Chondrocyte (in vitro differentiated cells): Measurements from ENCODE around the gene DOCK8. TPM values are rescaled to one million over a fixed set of nuclear protein-coding genes. Genes with fewer than 3 reads are reported as not detected.

Experiments used
- DNase-seq: peaks from one replicate; pipeline ENCODE4 v3.0.0; 2021; ENCODE audit warnings: mixed read lengths, low spot score
- H3K27ac Mint-ChIP-seq: one replicate; pipeline ENCODE4 v1.8.0; 2021; ENCODE audit warnings: mild to moderate bottlenecking, moderate library complexity, mixed read lengths; ENCODE audit not compliant: unreplicated experiment
- H3K27me3 Mint-ChIP-seq: 2 replicates; pipeline ENCODE4 v1.8.0; 2021; ENCODE audit warnings: low read depth, mixed read lengths
- H3K36me3 Mint-ChIP-seq: 2 replicates; pipeline ENCODE4 v1.8.0; 2021; ENCODE audit warnings: low read depth, mixed read lengths
- H3K4me1 Mint-ChIP-seq: 2 replicates; pipeline ENCODE4 v1.8.0; 2021; ENCODE audit warnings: low read depth, mild to moderate bottlenecking, mixed read lengths
- H3K4me3 Mint-ChIP-seq: one replicate; pipeline ENCODE4 v1.8.0; 2021; ENCODE audit warnings: mild to moderate bottlenecking, moderate library complexity, mixed read lengths; ENCODE audit not compliant: unreplicated experiment
- H3K9me3 Mint-ChIP-seq: 2 replicates; pipeline ENCODE4 v1.8.0; 2021; ENCODE audit warnings: low read depth, mixed read lengths
- CTCF ChIP-seq: fragments of 200-600 bp; sonication (generic); IDR thresholded peaks from 2 replicates; pipeline ENCODE4 v1.5.0; 2021; ENCODE audit warnings: antibody characterized with exemption, mild to moderate bottlenecking, moderate library complexity
- total RNA-seq: library from RNA; stranded (reverse); gene quantifications from 3 replicates; pipeline ENCODE4 v1.2.1, GENCODE V29; 2021

Gene DOCK8
- total RNA-seq, 1 donor from 2014 or later: 0.17 TPM

DNA sequence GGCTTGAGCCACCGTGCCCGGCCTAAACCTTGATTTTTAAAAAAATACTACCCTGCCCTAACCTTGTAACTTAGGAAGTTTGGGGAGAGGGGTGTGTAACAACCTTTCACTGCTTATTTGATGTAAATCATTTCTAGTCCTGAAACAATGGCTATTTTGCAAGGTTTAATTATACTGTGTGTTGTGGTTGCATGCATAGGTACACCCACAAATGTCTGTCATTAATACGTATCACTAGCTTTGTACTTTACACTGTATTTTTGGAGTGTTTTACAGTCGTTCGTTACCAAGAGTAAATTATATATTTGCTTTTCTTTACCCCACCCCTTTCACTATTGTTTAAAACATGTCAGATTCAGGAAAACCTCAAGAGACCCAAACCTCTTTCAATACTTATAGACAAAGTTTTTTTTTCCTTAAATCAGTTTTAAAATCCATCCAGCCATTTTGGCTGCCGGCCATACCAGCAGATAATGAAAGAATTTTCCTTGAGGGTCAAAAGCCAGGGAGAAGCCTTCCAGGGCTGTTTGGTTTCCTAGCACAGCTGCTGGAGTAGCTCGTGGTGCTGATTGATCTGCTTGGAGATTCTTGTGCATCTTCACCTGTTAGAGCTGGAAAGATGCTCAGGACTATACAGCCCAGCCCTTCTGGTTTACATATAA is 50.7 kb downstream of the DOCK8 start:
- Mint-ChIP-seq H3K4me1 (no peaks in the 10 kb centered on the region), H3K27ac (no peak overlapping the region), H3K4me3 (no peak overlapping the region), H3K9me3 (peaks cover 2% of the 10 kb centered on the region), H3K27me3 (peaks cover 12% of the 10 kb centered on the region), H3K36me3 (no peaks in the 10 kb centered on the region)
- TF ChIP-seq CTCF: no peak
- DNase-seq: no peak

DNA sequence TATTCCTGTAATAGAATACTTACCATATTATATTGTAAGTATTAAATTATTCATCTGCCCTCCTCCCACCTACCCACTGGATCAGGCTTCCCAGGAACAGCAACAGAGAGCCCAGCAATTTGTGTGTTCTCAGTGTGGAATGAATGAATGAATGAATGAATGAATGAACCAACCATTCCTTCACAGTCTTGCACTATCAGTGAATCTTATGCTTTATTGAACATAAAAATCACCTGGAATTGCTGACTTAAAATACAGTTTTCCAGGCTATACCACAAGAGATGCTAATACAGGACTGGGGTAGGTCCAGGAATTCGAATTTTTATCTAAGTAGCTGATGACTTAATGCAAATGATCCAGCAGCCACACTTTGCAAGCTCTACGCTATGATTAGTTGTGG is 51.6 kb downstream of the DOCK8 start:
- H3K27me3 Mint-ChIP-seq: peaks cover 9% of the 10 kb centered on the region
- no peak for TF ChIP-seq CTCF
- peaks cover 2% of the 10 kb centered on the region for H3K9me3 Mint-ChIP-seq
- H3K27ac Mint-ChIP-seq: no peak overlapping the region
- H3K4me1 Mint-ChIP-seq: no peaks in the 10 kb centered on the region
- H3K4me3 Mint-ChIP-seq: no peak overlapping the region
- no peaks in the 10 kb centered on the region for H3K36me3 Mint-ChIP-seq
- no peak for DNase-seq

DNA sequence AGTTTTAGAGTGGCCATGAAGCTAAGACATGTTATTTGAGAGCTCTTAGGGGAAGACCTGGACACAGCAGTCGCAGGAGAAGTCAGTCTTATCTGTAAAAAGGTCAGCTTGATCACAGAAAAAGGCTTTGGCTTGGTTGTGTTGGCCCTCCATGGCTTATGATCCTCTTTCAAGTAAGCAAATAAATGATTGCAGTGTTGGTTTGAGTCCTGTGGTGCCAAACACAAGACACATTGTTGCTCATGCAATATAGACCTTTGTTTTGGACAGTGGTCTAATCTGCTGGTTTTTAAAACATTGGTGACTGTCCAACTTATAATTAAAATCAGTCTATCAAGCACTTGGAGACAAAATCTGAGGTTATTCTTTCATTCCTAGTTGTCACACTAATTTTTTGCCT is 54.0 kb downstream of the DOCK8 start:
- no peak for DNase-seq
- no peak overlapping the region for H3K27ac Mint-ChIP-seq
- peaks cover 2% of the 10 kb centered on the region for H3K9me3 Mint-ChIP-seq
- no peaks in the 10 kb centered on the region for H3K36me3 Mint-ChIP-seq
- TF ChIP-seq CTCF: no peak
- H3K4me1 Mint-ChIP-seq: no peaks in the 10 kb centered on the region
- peaks cover 4% of the 10 kb centered on the region for H3K27me3 Mint-ChIP-seq
- no peak overlapping the region for H3K4me3 Mint-ChIP-seq

DNA sequence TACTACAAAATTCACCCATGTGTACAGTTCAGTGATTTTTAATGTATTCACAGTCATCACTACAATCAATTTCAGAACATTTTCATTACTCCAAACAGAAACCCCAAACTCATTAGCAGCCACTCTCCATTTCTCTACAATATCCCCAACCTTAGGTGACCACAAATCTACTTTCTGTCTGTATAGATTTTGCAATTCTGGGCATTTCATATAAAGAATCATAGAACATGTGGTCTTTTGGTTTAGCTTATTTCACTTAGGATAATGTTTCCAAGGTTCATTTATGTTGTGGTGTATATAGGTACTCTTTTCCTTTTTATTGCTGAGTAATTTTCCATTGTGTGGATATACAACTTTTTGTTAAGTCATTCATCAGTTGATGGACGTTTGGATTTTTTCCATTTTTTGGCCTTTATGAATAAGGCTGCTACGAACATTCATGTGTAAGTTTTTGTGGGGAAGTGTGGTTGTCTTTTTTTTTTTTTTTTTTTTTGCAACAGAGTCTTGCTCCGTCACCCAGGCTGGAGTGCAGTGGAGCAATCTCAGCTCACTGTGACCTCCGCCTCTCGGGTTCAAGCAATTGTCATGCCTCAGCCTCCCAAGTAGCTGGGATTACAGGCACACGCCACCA is 54.5 kb downstream of the DOCK8 start:
- no peak for DNase-seq
- no peak overlapping the region for H3K4me3 Mint-ChIP-seq
- no peaks in the 10 kb centered on the region for H3K4me1 Mint-ChIP-seq
- H3K27me3 Mint-ChIP-seq: peaks cover 4% of the 10 kb centered on the region
- H3K36me3 Mint-ChIP-seq: no peaks in the 10 kb centered on the region
- no peak overlapping the region for H3K27ac Mint-ChIP-seq
- no peak for TF ChIP-seq CTCF
- peaks cover 2% of the 10 kb centered on the region for H3K9me3 Mint-ChIP-seq

DNA sequence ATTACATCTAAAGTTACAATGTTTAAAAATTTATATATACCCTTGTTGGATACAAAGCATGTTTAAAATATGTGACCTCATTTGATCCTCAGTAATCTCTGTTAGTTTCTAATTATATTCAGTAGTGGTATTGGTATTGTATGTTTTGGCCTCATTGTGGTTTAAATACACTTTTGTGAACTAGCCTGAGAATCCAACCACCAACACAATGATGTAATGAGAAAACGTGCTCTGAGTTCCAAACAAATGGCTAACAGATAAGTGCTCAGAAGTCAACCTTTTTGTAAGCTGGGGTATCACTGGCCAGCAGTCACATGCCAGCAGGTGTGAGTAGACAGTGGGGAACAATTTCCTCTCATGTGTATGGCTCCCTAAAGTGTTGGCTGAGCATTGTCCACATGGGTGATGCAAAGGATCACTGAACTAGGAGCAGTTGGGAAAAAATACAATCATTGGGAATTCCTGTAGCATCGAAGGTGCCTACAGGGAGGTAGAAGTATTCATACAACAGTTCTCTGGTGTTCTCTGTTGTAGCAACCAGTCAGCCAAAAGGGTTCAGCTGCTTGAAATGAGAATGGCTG is 56.1 kb downstream of the DOCK8 start:
- Mint-ChIP-seq H3K9me3 (peaks cover 2% of the 10 kb centered on the region), H3K36me3 (no peaks in the 10 kb centered on the region), H3K27me3 (peaks cover 1% of the 10 kb centered on the region), H3K27ac (no peak overlapping the region), H3K4me3 (no peak overlapping the region), H3K4me1 (no peaks in the 10 kb centered on the region)
- TF ChIP-seq CTCF: no peak
- DNase-seq: no peak
